Smooth muscle cell (in vitro differentiated cells): ENCODE measurements around the gene CCK. TPM values are rescaled to one million over a fixed set of nuclear protein-coding genes. Genes with fewer than 3 reads are reported as not detected.

Experiments
- DNase-seq: peaks from one replicate; lab custom pipeline; 2025; ENCODE audit not compliant: unreplicated experiment; lab: John Stamatoyannopoulos, UW
- H2AFZ ChIP-seq: fragments of 200-600 bp; sonication (generic); 2 replicates; pipeline ENCODE4 v1.6.0; 2016; ENCODE audit warnings: antibody characterized with exemption, low read depth, mild to moderate bottlenecking
- H3F3A ChIP-seq: fragments of 200-600 bp; sonication (generic); 2 replicates; pipeline ENCODE4 v1.6.0; 2017; ENCODE audit warnings: antibody characterized with exemption, low read depth
- H3K27ac ChIP-seq: fragments of 200-600 bp; sonication (generic); 2 replicates; pipeline ENCODE4 v1.5.1; 2016; ENCODE audit warnings: low read depth, mild to moderate bottlenecking
- H3K27me3 ChIP-seq: fragments of 200-600 bp; sonication (generic); 2 replicates; pipeline ENCODE4 v1.6.1; 2016; ENCODE audit warnings: low read depth, mild to moderate bottlenecking
- H3K36me3 ChIP-seq: fragments of 200-600 bp; sonication (generic); 2 replicates; pipeline ENCODE4 v1.5.1; 2016; ENCODE audit warnings: low read depth
- H3K4me1 ChIP-seq: fragments of 200-600 bp; sonication (generic); 2 replicates; pipeline ENCODE4 v1.5.1; 2016; ENCODE audit warnings: low read depth
- H3K4me2 ChIP-seq: fragments of 200-600 bp; sonication (generic); 2 replicates; pipeline ENCODE4 v1.6.0; 2016; ENCODE audit warnings: mild to moderate bottlenecking
- H3K4me3 ChIP-seq: fragments of 200-600 bp; sonication (generic); 2 replicates; pipeline ENCODE4 v1.5.1; 2016; ENCODE audit warnings: mild to moderate bottlenecking
- H3K79me2 ChIP-seq: fragments of 200-600 bp; sonication (generic); 2 replicates; pipeline ENCODE4 v1.6.0; 2016; ENCODE audit warnings: low read depth, mild to moderate bottlenecking
- H3K9ac ChIP-seq: fragments of 200-600 bp; sonication (generic); 2 replicates; pipeline ENCODE4 v1.6.0; 2016; ENCODE audit warnings: low read depth
- H3K9me3 ChIP-seq: fragments of 200-600 bp; sonication (generic); replicated peaks from 2 replicates; pipeline ENCODE4 v1.5.1; 2016; ENCODE audit warnings: low read depth
- H4K20me1 ChIP-seq: fragments of 200-600 bp; sonication (generic); 2 replicates; pipeline ENCODE4 v1.6.0; 2016; ENCODE audit warnings: low read depth
- CTCF ChIP-seq: fragments of 200-600 bp; sonication (generic); IDR thresholded peaks from 2 replicates; pipeline ENCODE4 v1.5.1; 2017; ENCODE audit warnings: borderline replicate concordance, mild to moderate bottlenecking, antibody characterized with exemption; ENCODE audit not compliant: insufficient read depth, poor library complexity, severe bottlenecking
- WGBS: methylation state at CpG from one replicate; pipeline ENCODE4 v1.1.7; 2016; ENCODE audit warnings: low lambda C conversion rate; 5-methylcytosine and 5-hydroxymethylcytosine counted together
- polyA plus RNA-seq: library from polyadenylated mRNA; unstranded; fragments of >200 nt; fragmentation: Nextera tagmentation; extraction: Ambion mirVana; gene quantifications from 2 replicates; pipeline ENCODE4 v1.2.1, GENCODE V29; 2016
- total RNA-seq: library from RNA; depleted of rRNA; stranded (reverse); fragments of >200 nt; gene quantifications from 2 replicates; pipeline ENCODE4 v1.2.3, GENCODE V29; 2014

CCK gene
- total and polyA plus RNA-seq, 2 experiments from 2014 or later, result not detected

- Histone ChIP-seq H3K4me3 (no peak overlapping the region), H2AFZ (no peak overlapping the region), H3K27me3 (peaks cover 22% of the 10 kb centered on the region), H4K20me1 (no peaks in the 10 kb centered on the region), H3F3A (no peaks in the 10 kb centered on the region), H3K27ac (no peak overlapping the region), H3K9ac (no peak overlapping the region), H3K79me2 (no peaks in the 10 kb centered on the region), H3K36me3 (no peaks in the 10 kb centered on the region), H3K9me3 (no peaks in the 10 kb centered on the region), H3K4me2 (no peak overlapping the region), H3K4me1 (no peaks in the 10 kb centered on the region)
- no peak for TF ChIP-seq CTCF
- no peak for DNase-seq
Observed at GRCh38 chr3:42271786-42272185, 5.8 kb upstream of the CCK start.

DNA sequence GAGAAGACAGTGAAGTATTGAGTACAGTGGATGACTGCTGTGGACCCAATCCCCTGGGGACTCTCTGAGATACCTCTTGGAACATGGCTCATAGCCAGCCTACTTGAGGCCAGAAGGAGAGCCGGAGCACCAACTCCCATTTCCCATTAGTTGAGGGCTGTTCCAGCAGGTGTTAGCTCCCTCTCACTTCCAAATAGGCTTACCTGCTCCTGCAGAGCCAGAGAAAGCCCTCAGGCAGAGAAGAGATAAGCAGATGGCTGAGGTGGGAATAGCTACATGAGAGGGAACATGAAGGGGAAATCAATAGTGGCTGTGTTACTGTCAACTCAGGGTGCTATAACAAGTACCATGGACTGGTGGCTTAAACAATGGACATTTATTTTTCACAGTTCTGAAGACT is 4.6 kb upstream of the CCK start:
- Histone ChIP-seq H3K36me3 (no peaks in the 10 kb centered on the region), H3K27me3 (peaks cover 22% of the 10 kb centered on the region), H3K4me2 (no peak overlapping the region), H3F3A (no peaks in the 10 kb centered on the region), H3K4me1 (no peaks in the 10 kb centered on the region), H3K79me2 (no peaks in the 10 kb centered on the region), H3K9me3 (no peaks in the 10 kb centered on the region), H3K9ac (no peak overlapping the region), H3K27ac (no peak overlapping the region), H2AFZ (no peak overlapping the region), H3K4me3 (no peak overlapping the region), H4K20me1 (no peaks in the 10 kb centered on the region)
- 95% methylated on average over 1 of the region's 1 CpG for WGBS
- no peak for DNase-seq
- no peak for TF ChIP-seq CTCF

DNA sequence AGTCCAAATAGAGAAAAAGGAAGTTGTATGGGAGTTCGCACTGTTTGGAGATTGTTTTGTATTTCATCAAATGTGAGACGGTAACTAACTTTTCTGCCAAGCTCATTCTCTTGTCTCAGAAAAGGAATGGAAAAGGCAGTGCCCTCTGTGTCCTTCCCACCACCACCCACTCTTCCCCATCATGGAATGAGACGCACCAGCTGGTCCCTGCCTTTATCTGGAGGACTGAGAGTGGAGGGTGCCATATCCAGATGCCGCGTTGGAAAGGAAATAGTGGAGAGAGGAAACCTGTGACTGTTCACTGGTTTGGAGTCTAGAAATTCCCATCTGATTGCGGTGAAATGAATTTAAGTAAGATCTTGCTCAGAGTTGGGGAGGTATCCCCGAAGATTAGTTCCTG is 3.7 kb upstream of the CCK start:
- no peaks in the 10 kb centered on the region for H3K36me3 ChIP-seq
- H3K4me2 ChIP-seq, result no peak overlapping the region
- H2AFZ ChIP-seq, result no peak overlapping the region
- DNase-seq, result no peak
- TF ChIP-seq CTCF, result no peak
- no peaks in the 10 kb centered on the region for H4K20me1 ChIP-seq
- peaks cover 28% of the 10 kb centered on the region for H3K27me3 ChIP-seq
- no peaks in the 10 kb centered on the region for H3F3A ChIP-seq
- no peaks in the 10 kb centered on the region for H3K79me2 ChIP-seq
- H3K4me3 ChIP-seq, result no peak overlapping the region
- no peaks in the 10 kb centered on the region for H3K4me1 ChIP-seq
- no peaks in the 10 kb centered on the region for H3K9me3 ChIP-seq
- H3K9ac ChIP-seq, result no peak overlapping the region
- no peak overlapping the region for H3K27ac ChIP-seq
- 91% methylated on average over 7 of the region's 7 CpGs for WGBS

GRCh38 chr3:42267878-42268277 is 1.9 kb upstream of the CCK start:
- Histone ChIP-seq H3K9me3 (no peaks in the 10 kb centered on the region), H3F3A (no peaks in the 10 kb centered on the region), H3K79me2 (no peaks in the 10 kb centered on the region), H3K4me1 (peaks cover 4% of the 10 kb centered on the region), H4K20me1 (no peaks in the 10 kb centered on the region), H3K27me3 (peaks cover 46% of the 10 kb centered on the region), H3K4me3 (no peak overlapping the region), H3K27ac (no peak overlapping the region), H3K36me3 (no peaks in the 10 kb centered on the region), H3K9ac (no peak overlapping the region), H2AFZ (no peak overlapping the region), H3K4me2 (no peak overlapping the region)
- DNase-seq, result no peak
- no peak for TF ChIP-seq CTCF
- 91% methylated on average over 6 of the region's 6 CpGs for WGBS
